Activated CD8-positive, alpha-beta memory T cell treated with anti-CD3 and anti-CD28 coated beads for 1 hour (primary cell): ENCODE results near the gene SSMEM1.
"Not testable (repeated sequence)": the region's sequence is repeated elsewhere in the genome, so short reads cannot be mapped to it uniquely, and the experiment has no call there.

ENCODE experiments used
- DNase-seq, 2 donors: peaks; one replicate each; pipeline ENCODE4 v3.0.0-alpha.2; 2020; ENCODE audit warnings: low read depth in 1 of 2; ENCODE audit errors: extremely low read depth in 1 of 2

Gene SSMEM1

GRCh38 chr7:130243486-130243885 lies 35.8 kb downstream of the SSMEM1 start:
- not testable (repeated sequence) for DNase-seq

- not testable (repeated sequence) for DNase-seq
Measured at GRCh38 chr7:130246491-130246890, 38.8 kb downstream of the SSMEM1 start.

GRCh38 chr7:130248842-130249241 lies 41.2 kb downstream of the SSMEM1 start:
- DNase-seq = not testable (repeated sequence)

- DNase-seq = not testable (repeated sequence)
Measured at GRCh38 chr7:130249626-130250025, 42.0 kb downstream of the SSMEM1 start.

GRCh38 chr7:130254555-130254954 lies 46.9 kb downstream of the SSMEM1 start:
- DNase-seq = no peak

- no peak for DNase-seq
Measured at GRCh38 chr7:130256704-130257103, 49.0 kb downstream of the SSMEM1 start.

- no peak for DNase-seq
Measured at GRCh38 chr7:130258494-130259078, 50.9 kb downstream of the SSMEM1 start.

GRCh38 chr7:130262448-130262847 lies 54.8 kb downstream of the SSMEM1 start:
- no peak for DNase-seq

GRCh38 chr7:130263130-130263529 lies 55.5 kb downstream of the SSMEM1 start:
- no peak for DNase-seq
